Measurements from ENCODE around the gene ITPR2. TPM values are rescaled to one million over a fixed set of nuclear protein-coding genes. Genes with fewer than 3 reads are reported as not detected.

ITPR2 gene
- total and polyA plus RNA-seq, 2 of the 13 experiments (the other 11 are each of a cell fraction or from before 2014, with no cell fraction given), result 31.9 to 81.9 TPM

DNA sequence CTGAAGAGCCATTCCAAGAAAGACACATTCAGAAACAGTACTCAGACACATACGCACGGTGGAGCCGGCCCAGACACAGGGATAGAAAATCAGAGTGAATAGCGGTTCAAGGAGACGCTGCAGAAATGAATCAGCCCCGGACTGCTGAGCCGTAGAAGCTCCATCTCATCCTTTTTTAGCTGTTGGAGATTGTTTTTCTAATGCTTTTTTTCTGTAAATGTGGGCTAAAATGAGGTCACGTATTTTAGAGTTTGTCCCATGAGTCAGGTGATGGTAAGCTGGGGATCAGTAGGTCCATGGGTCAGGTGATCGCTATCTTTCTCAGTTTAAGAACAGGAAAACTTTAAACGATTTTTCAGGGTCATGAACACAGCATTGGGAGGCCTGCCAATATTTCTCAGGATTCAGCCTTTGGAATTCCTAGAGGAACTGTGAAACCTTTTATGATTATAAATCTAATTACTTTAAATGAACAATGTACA, 202.4 kb downstream of the ITPR2 start (continued):
- TF ChIP-seq, protein P1, sequence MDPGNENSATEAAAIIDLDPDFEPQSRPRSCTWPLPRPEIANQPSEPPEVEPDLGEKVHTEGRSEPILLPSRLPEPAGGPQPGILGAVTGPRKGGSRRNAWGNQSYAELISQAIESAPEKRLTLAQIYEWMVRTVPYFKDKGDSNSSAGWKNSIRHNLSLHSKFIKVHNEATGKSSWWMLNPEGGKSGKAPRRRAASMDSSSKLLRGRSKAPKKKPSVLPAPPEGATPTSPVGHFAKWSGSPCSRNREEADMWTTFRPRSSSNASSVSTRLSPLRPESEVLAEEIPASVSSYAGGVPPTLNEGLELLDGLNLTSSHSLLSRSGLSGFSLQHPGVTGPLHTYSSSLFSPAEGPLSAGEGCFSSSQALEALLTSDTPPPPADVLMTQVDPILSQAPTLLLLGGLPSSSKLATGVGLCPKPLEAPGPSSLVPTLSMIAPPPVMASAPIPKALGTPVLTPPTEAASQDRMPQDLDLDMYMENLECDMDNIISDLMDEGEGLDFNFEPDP (CRISPR knock-in tag; conservative IDR thresholded peaks at IDR 0.05), result no peak
- TF ChIP-seq POGZ (CRISPR knock-in tag; IDR thresholded peaks at IDR 0.05) (peak; percentile 84), MED13 (CRISPR knock-in tag; IDR thresholded peaks at IDR 0.05) (no peak), ZNF598 (CRISPR knock-in tag; IDR thresholded peaks at IDR 0.05; ENCODE audit: borderline replicate concordance) (no peak), CHD4 (IDR thresholded peaks at IDR 0.05; ENCODE audit: borderline replicate concordance, low read length) (peak; percentile 10; the same call in 1 of the 2 replicates), ZNF34 (CRISPR knock-in tag; IDR thresholded peaks at IDR 0.05; ENCODE audit: borderline replicate concordance) (no peak), REPIN1 (CRISPR knock-in tag; IDR thresholded peaks at IDR 0.05; ENCODE audit: borderline replicate concordance, low read depth) (no peak), ZNF558 (CRISPR knock-in tag; IDR thresholded peaks at IDR 0.05; ENCODE audit: borderline replicate concordance) (no peak), ZSCAN21 (CRISPR knock-in tag; IDR thresholded peaks at IDR 0.05; ENCODE audit: borderline replicate concordance) (no peak), ISL2 (CRISPR knock-in tag; IDR thresholded peaks at IDR 0.05) (0 out of 2 replicates have a peak, but pooled peaks have one; percentile 17), NONO (IDR thresholded peaks at IDR 0.05) (no peak), NONO (CRISPR knock-in tag; conservative IDR thresholded peaks at IDR 0.05) (no peak), POLR2AphosphoS2 (IDR thresholded peaks at IDR 0.05; ENCODE audit: low read depth, low read length) (no peak), EP300 (IDR thresholded peaks at IDR 0.05; ENCODE audit: low read depth in 2 of 2, low read length in 2 of 2) (peak in 1 of 2 experiments; percentile 47; a peak in 1 of 4 replicates), EP300 (CRISPR knock-in tag; IDR thresholded peaks at IDR 0.05; ENCODE audit: borderline replicate concordance) (no peak; the same call in 1 of the 2 replicates), ZBTB3 (CRISPR knock-in tag; IDR thresholded peaks at IDR 0.05; ENCODE audit: borderline replicate concordance, low read depth) (no peak), CCDC6 (CRISPR knock-in tag; IDR thresholded peaks at IDR 0.05) (no peak), CREB1 (IDR thresholded peaks at IDR 0.05) (no peak), CREB1 (CRISPR knock-in tag; IDR thresholded peaks at IDR 0.05) (peak; percentile 14; the same call in 1 of the 2 replicates), HDAC2 (CRISPR knock-in tag; IDR thresholded peaks at IDR 0.05) (no peak), JARID2 (CRISPR knock-in tag; IDR thresholded peaks at IDR 0.05; ENCODE audit: insufficient replicate concordance) (no peak), MEF2D (CRISPR knock-in tag; IDR thresholded peaks at IDR 0.05) (0 out of 2 replicates have a peak, but pooled peaks have one; percentile 26), SOX13 (IDR thresholded peaks at IDR 0.05) (no peak), SOX13 (CRISPR knock-in tag; conservative IDR thresholded peaks at IDR 0.05 in 1 of 2, IDR thresholded peaks at IDR 0.05 in 1 of 2) (no peak; a peak in 1 of 4 replicates)
- TF ChIP-seq, protein P2, sequence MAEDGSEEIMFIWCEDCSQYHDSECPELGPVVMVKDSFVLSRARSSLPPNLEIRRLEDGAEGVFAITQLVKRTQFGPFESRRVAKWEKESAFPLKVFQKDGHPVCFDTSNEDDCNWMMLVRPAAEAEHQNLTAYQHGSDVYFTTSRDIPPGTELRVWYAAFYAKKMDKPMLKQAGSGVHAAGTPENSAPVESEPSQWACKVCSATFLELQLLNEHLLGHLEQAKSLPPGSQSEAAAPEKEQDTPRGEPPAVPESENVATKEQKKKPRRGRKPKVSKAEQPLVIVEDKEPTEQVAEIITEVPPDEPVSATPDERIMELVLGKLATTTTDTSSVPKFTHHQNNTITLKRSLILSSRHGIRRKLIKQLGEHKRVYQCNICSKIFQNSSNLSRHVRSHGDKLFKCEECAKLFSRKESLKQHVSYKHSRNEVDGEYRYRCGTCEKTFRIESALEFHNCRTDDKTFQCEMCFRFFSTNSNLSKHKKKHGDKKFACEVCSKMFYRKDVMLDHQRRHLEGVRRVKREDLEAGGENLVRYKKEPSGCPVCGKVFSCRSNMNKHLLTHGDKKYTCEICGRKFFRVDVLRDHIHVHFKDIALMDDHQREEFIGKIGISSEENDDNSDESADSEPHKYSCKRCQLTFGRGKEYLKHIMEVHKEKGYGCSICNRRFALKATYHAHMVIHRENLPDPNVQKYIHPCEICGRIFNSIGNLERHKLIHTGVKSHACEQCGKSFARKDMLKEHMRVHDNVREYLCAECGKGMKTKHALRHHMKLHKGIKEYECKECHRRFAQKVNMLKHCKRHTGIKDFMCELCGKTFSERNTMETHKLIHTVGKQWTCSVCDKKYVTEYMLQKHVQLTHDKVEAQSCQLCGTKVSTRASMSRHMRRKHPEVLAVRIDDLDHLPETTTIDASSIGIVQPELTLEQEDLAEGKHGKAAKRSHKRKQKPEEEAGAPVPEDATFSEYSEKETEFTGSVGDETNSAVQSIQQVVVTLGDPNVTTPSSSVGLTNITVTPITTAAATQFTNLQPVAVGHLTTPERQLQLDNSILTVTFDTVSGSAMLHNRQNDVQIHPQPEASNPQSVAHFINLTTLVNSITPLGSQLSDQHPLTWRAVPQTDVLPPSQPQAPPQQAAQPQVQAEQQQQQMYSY (CRISPR knock-in tag; IDR thresholded peaks at IDR 0.05), result no peak
- TF ChIP-seq, protein P3, sequence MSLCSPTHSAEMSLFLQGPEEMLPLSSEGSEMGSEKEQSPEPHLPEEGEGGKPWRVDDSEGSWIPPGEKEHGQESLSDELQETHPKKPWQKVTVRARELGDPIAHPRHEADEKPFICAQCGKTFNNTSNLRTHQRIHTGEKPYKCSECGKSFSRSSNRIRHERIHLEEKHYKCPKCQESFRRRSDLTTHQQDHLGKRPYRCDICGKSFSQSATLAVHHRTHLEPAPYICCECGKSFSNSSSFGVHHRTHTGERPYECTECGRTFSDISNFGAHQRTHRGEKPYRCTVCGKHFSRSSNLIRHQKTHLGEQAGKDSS (CRISPR knock-in tag; IDR thresholded peaks at IDR 0.05; ENCODE audit: borderline replicate concordance, low read depth), result no peak
